Epithelial cell of prostate (primary cell): ENCODE measurements around the gene PARD6G.

Experiments
- DNase-seq: peaks from one replicate; pipeline ENCODE4 v3.0.0-alpha.2; 2011; ENCODE audit warnings: low read depth, low spot score
- H3K27ac ChIP-seq: fragments of 450-650 bp; 2 replicates; pipeline ENCODE4 v1.5.1; 2017; ENCODE audit warnings: mild to moderate bottlenecking

The PARD6G gene

DNA sequence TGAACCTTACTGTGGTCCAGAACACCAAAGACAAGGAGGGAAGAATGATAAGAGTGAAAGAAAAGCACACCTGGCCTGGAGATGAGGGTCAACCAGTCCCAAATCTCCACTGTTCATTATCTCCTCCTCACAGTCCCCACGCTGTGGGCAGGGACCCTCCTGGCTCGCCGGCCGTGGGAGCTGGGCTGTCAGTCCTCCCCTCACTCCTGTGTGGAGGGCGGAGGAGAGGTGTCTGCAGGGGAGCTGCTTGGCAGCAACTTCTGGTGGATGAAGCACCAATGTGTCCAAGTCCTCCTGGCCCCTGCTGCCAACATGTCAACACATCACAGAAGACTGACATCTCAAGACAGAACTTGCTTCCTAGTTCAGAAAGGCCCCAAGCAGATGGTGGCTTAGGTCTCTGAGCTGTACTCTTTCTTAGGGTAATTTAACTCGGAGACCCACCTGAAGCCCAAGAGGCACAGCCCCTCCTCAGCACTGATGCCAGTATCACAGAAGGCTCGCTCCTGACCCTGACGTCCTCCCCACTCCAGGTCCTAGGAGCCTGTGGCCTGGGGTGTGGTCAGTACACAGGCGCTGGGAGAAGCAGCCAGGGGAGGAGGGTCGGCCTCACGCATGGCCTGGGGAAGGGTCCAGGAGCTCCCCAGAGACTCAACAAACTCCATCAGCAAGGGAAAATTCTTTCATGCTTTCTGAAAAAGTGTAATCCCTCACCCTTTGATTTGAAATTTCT, 54.5 kb downstream of the PARD6G start:
- no peak overlapping the region for H3K27ac ChIP-seq
- no peak for DNase-seq

DNA sequence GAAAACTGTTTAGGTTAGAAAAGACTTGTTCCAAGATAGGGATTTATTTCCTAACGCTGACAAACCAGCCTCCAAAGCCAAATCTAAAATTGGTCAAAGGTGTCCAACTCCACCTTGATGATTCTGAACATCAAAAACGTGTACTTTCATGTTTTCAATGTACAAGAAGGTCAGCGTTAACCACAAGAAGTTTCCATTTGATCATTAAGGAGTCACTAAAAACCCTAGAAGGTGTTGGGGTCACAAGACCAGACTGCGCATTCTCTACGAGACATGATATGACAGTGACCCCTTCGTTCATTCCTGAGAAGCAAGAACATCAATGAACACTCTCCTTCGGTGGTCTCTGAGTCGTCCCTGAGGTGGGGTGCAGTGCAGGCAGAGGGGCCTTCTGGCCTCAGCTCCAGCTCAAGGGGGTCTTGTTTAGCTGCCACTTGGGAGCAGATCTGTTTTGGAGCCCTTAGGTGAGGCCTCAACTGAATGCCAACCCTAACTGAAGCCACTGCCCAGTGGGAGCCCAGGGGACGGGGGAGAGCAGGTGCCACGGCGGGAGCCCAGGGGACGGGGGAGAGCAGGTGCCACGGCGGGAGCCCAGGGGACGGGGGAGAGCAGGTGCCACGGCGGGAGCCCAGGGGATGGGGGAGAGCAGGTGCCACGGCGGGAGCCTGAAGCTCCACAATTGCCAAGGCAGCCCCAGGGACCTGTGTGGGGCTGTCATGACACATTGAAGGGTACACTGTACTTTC, 55.2 kb downstream of the PARD6G start:
- DNase-seq = no peak
- no peak overlapping the region for H3K27ac ChIP-seq

DNA sequence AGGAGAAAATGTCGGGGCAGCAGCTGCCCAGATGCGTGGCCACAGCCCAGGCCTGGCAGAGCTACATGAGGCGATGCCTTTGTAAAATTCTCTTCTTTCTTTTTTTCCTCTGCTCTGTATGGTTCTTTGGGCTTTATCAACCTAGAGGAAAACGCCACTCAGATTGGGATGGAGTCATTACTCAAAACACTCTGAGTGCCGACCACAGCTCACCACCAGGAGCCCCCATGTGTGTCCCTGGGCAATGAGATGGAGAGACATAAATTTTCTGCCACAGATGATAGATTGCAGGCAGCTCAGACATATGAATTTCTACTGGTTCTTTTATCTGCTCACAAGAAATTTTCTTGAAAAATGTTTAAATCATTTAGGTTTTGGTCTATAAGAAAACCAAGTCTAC, 56.0 kb downstream of the PARD6G start:
- no peak for DNase-seq
- no peak overlapping the region for H3K27ac ChIP-seq

DNA sequence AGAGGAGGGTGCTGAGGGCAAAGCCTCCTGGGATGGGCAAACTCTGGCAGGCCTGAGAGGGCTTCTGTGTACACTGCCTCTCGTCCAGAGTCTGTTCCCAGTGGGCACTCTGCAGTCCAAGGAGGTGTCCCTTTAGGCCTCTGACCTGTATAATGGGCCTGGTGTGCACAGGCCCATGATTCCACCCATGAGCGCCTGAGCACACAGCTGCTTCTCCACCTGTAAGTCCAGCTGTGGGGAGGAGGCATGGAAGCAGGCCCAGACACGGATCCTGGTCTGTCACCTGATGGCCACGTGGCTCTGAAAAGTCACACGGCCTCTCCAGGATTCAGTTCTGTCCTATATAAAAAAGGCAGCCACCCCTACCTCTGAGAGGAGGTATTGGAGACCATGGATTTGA, 57.0 kb downstream of the PARD6G start:
- no peak for DNase-seq
- H3K27ac ChIP-seq = no peak overlapping the region

DNA sequence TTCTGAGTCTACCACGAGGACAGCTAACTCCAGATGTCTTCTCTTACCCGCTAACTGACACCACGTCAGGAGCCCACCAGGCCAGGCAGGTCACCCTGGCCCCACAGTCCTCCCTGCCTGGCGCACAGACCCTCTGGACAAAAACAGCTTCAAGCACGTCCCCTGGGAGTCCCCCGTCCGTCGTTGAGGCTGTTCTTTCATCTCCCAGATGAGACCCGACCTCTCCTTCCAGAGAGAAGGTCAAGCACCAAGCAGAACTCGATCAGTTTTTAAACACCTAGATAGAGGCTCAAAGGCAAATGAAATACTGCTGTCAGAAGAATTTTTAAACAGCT, 57.8 kb downstream of the PARD6G start:
- no peak for DNase-seq
- no peak overlapping the region for H3K27ac ChIP-seq

DNA sequence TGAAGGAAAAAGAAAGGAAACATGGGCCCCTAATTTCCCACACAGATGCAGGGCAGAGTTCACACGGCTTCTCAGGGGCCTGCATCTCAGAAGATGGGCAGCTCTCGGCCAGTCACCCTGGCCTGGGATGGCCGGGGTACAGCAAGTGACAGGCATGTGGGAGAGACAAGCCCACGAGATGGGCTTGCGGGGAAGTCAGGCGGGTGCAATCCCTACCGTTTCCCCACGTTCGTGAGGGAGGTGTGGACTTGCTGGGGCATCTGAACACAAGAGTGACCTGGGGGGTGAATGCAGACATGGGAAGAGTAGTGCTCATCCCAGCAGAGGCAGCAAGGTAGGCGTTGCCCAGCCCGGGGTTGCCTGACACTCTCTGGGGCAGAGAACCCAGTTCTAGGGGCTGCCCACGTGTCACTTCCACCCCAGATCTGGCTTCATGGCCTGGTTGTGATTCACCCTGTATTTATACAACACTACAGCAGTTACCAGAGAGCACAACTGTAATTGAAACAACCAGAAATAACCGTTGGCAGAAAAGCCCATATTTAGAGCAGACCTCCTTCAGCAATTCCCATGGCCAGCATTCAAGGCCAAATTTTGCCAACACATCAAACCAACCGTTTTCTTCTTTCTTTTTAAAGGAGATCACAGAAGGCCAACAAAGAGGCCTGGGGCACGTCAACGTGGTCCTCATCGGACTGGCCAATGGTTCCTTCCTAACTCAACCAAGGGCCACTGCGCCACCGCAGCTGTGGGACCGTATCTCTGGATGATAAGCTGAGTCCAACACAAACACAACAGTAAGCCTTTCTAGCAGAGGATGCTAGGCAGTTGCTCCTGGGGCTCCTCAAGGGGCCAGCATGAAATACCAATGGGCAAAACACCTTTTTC, 58.4 kb downstream of the PARD6G start:
- DNase-seq = no peak
- H3K27ac ChIP-seq = no peak overlapping the region

- DNase-seq = no peak
- no peak overlapping the region for H3K27ac ChIP-seq
These were observed 59.2 kb downstream of the PARD6G start for GRCh38 chr18:80187956-80188642.

GRCh38 chr18:80185545-80185944, 61.8 kb downstream of the PARD6G start:
- no peak for DNase-seq
- no peak overlapping the region for H3K27ac ChIP-seq

DNA sequence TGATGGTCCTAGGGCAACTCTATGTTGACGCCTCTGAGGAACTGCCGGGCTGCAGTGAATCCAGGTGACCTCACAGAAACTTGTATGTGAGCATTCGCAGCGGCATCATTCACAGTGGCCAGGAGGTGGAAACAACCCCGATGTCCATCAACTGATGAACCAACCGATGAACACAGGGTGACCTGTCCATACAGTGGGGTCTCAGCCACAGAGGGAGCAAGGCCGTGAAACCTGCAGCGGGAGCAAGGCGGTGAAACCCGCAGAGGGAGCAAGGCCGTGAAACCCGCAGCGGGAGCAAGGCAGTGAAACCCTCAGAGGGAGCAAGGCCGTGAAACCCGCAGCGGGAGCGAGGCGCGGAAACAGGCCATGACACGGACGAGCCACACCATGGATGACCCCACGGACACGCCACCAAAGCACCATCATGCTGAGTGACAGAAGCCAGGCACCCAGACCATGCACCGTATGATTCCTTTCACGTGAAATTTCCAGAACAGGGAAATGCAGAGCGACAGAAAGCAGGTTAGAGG, 63.0 kb downstream of the PARD6G start:
- no peak overlapping the region for H3K27ac ChIP-seq
- no peak for DNase-seq

DNA sequence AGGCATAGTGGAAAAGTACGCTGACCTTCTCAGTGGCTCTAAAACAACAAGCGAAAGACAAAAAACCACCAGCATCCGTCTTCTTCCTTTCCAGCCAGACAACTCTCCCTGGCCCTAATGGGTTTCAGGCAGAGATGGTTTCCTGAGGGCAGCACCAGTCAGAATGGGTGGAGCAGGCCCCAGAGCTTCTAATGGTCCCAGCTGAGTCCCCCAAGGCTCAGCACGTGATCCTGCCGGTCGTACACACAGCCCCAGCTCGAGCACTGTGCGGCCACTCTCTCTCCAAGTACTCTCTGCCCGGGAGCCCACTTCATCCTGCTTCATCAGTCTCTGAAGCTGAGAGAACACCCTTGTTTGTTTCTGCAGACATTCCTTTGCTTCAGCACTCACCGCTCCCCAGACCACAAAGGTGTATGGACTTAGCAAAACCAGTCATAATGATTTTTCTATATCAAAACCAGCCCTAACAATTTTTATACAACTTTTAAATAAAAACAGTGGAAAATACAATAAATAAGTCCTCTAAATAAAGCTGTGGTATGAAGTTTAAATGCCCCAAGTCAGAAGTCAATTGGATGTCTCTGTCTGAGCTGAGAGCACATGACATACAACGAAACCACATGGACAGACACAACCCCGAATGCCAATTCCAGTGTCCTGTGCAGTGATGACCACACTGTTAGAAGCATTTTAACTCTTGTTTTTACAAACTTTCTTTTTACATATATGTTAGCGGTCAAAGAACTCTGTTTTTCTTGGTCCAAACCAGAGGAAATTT, 63.9 kb downstream of the PARD6G start:
- no peak overlapping the region for H3K27ac ChIP-seq
- DNase-seq = no peak

GRCh38 chr18:80182855-80183254, 64.5 kb downstream of the PARD6G start:
- H3K27ac ChIP-seq = no peak overlapping the region
- no peak for DNase-seq

DNA sequence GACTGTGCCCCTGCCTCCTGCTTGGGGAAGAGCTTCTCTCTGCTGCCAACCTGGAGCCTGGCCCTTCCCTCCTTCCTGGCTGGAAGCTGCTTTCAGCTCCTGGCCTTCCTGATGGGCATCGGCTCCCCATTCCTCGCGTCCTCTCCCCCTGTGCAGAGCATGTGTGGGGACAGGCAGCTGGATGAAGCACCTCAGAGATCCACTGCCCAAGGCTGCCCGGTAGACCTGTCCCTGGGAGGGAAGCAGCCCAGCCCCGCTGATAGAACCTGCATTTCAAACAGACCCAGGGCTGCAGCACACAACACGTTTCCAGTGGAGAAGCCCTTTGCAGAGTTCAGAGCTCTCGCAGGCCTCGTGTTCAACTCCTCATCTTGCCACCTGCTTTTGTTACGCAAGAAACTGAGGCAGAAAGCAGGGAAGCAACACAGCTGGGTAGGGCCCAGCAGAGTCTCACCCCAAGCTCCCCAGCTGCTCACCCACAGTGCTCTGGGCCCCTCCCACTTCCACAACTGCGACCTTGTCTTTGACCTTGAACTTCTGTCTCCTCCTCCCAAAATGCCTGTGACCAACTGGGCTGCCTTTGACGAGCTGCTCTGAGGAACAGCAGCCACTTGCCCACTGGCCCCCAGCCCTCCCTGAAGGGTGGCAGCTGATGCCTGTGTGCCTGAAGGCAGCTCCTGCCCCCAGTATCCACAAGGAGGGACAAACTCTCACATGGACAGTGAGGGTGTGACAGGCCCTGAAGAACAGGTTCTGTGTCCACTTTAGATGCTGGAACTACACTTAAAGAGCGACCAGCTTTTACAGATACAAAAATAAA, 65.5 kb downstream of the PARD6G start:
- no peak for DNase-seq
- no peak overlapping the region for H3K27ac ChIP-seq

GRCh38 chr18:80180778-80181564, 66.3 kb downstream of the PARD6G start:
- no peak for DNase-seq
- H3K27ac ChIP-seq = peak overlapping the region; percentile 80

- DNase-seq = peak; percentile 46
- H3K27ac ChIP-seq = peak overlapping the region; percentile 80
These were observed 67.3 kb downstream of the PARD6G start for GRCh38 chr18:80179857-80180558.

GRCh38 chr18:80178935-80179818, 68.1 kb downstream of the PARD6G start:
- peak overlapping the region; percentile 80 for H3K27ac ChIP-seq

DNA sequence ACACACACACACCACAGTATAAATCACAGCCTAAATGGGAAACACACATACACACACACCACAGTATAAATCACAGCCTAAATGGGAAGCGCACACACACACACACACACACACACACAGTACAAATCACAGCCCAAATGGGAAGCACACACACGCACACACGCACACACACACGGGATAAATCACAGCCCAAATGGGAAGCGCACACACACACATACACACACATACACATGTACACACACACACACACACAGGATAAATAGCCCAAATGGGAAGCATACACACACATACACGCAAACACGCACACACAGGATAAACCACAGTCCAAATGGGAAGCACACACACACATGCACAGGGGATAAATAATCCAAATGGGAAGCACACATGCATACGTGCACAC, 70.2 kb downstream of the PARD6G start:
- H3K27ac ChIP-seq = no peak overlapping the region

More at GRCh38 chr18:80178935-80179818, 68.1 kb downstream of the PARD6G start:
- peak; percentile 71 for DNase-seq

More for the DNA sequence above, 70.2 kb downstream of the PARD6G start:
- no peak for DNase-seq
